Left cardiac atrium (tissue), 4 donors: ENCODE results near the gene CIDEA. TPM values are rescaled to one million over a fixed set of nuclear protein-coding genes. Genes with fewer than 3 reads are reported as not detected.
A peak's percentile ranks its signal among the peaks of the same experiment; 100 is the strongest.
"Not testable (repeated sequence)": the region's sequence is repeated elsewhere in the genome, so short reads cannot be mapped to it uniquely, and the experiment has no call there.

Experiments used
- ATAC-seq, 2 donors: fragments of 200-7000 bp; cut with Tn5 transposase; one replicate each; pipeline ENCODE4 v1.9.1; 2020; ENCODE audit warnings: mild to moderate bottlenecking in 2 of 2, moderate library complexity in 2 of 2
- DNase-seq: peaks from one replicate; pipeline ENCODE4 v3.0.0-alpha.2; 2020
- intact Hi-C, 2 donors: fragments of 100-400 bp; cut with DNase I; formaldehyde crosslinking; loops; one replicate each; pipeline versions ENCODE4 v1.14.1 to v1.15.1; 2022 to 2023
- long read RNA-seq: library from polyadenylated mRNA; unstranded; transcript quantifications from one replicate; pipeline ENCODE4 v2.0.0, GENCODE V29; 2021
- total RNA-seq, 2 donors: library from RNA; stranded (reverse); fragmentation: NEBNext Ultra II Directional; extraction: Animal tissue kit (Norgen Biotek cat#: 25700); gene quantifications; one replicate each; pipeline ENCODE4 v1.2.1, GENCODE V29; 2021
- donor health status: DM: no; HTN: yes; CAD: no.
- donor health status: DM: no; HTN: yes; CAD: no; lungs with severe emphysema.
- donor health status: DM: yes; HTN: yes; CAD: no.
- donor health status: Dilated cardiomyopathy.

The CIDEA gene, protein sequence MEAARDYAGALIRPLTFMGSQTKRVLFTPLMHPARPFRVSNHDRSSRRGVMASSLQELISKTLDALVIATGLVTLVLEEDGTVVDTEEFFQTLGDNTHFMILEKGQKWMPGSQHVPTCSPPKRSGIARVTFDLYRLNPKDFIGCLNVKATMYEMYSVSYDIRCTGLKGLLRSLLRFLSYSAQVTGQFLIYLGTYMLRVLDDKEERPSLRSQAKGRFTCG
- 10 to 100 TPM; 11.4 to 17.2 TPM for total RNA-seq
- long read RNA-seq = 0 reads

GRCh38 chr18:12254136-12254819, at the start of gene CIDEA:
CIDEA (plus strand) TSS chr18:12254361; CDS start chr18:12254384, 23 bp downstream.
- ATAC-seq (peak; percentile 59 to 72), DNase-seq (no peak)
- intact Hi-C loops = no loop called here

DNA sequence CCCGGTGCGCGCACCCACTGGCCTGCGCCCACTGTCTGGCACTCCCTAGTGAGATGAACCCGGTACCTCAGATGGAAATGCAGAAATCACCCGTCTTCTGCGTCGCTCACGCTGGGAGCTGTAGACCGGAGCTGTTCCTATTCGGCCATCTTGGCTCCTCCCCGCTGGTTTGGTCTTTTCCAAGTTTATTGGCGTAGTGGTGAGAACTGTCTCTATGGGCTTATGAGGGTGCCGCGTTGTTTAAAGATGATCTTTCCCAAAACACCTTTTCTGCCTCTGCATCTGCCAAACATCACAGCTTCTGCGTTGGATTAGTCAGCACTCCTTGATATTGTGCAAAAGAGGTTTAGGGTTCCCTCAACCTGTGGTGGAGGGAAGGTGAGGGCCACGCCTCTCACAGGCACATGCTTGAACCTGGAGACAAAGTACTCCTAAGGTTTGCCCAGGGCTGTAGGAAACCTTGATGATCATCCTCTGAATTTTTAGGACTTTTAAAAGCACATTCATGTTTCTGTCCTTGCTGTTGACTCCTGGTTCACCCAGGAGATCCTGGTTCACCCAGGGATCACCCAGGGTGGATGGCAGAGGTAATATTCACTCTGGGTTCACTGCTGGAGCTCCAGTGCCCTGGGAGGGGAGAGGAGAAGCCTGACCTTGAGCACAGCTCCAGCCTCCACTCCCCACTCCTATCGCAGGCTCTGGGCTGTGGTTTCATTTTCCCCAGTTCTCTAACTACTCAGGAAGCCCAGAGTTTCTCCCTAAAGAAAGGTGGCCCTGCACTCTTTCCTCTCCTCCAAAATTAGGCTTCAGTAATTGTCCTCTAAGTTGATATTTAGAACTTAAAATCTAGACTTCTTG, 45.6 kb upstream of the CIDEA start:
- ATAC-seq, DNase-seq, intact Hi-C loops: not testable (repeated sequence)

- ATAC-seq = peak in 1 of 2 donors; percentile 55
- intact Hi-C loops = not testable (repeated sequence)
These were observed 41.9 kb upstream of the CIDEA start for GRCh38 chr18:12212308-12212707.

GRCh38 chr18:12214296-12215005, 39.7 kb upstream of the CIDEA start:
- ATAC-seq, intact Hi-C loops: not testable (repeated sequence)

More at GRCh38 chr18:12212308-12212707, 41.9 kb upstream of the CIDEA start:
- DNase-seq = not testable (repeated sequence)

GRCh38 chr18:12216471-12216870, 37.7 kb upstream of the CIDEA start:
- intact Hi-C loops, DNase-seq: not testable (repeated sequence)
- peak in 1 of 2 donors; percentile 25 for ATAC-seq

More at GRCh38 chr18:12214296-12215005, 39.7 kb upstream of the CIDEA start:
- not testable (repeated sequence) for DNase-seq

GRCh38 chr18:12218603-12219002, 35.6 kb upstream of the CIDEA start:
- DNase-seq, intact Hi-C loops, ATAC-seq: not testable (repeated sequence)

DNA sequence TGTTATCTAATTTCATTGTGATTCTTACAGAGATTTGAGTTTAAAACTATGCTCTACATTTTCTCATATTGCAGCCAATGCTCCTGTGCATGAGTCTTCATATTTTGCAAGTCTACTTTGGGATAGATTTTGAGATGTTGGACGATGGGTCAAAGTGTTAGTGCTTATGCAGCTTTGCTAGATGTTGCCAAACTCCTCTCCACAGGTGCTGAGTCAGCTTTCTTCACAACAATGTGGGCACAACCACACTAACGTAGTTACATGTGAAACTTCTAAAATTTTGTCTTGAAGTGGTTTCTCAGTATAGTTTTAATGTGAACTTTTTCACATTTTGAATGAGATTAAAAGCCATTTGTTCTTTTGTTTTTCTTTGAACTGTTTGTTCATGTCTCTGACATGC, 32.1 kb upstream of the CIDEA start:
- DNase-seq, ATAC-seq, intact Hi-C loops: not testable (repeated sequence)

DNA sequence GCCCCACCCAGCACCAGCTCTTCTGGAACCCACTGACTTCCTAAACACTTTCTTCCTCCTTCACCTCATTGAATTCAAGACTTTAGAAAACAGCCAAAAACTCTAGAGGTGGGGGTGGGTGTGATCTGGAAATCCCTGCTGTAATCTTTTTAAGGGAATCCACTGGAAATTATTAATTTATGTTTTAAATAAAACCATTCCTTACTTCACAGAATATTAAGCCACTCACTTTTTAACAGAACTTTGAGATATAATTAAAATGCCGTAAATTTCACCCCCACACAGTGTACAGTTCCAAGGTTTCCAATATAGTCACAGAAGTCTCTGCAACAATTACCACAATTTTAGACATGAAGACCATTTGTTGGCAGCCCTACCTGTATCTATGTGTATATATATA, 30.8 kb upstream of the CIDEA start:
- ATAC-seq, intact Hi-C loops, DNase-seq: not testable (repeated sequence)

DNA sequence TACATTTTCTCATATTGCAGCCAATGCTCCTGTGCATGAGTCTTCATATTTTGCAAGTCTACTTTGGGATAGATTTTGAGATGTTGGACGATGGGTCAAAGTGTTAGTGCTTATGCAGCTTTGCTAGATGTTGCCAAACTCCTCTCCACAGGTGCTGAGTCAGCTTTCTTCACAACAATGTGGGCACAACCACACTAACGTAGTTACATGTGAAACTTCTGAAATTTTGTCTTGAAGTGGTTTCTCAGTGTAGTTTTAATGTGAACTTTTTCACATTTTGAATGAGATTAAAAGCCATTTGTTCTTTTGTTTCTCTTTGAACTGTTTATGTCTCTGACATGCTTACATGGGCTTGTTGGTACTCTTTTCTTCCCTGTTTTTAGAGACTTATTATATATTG, 27.4 kb upstream of the CIDEA start:
- ATAC-seq, DNase-seq, intact Hi-C loops: not testable (repeated sequence)

DNA sequence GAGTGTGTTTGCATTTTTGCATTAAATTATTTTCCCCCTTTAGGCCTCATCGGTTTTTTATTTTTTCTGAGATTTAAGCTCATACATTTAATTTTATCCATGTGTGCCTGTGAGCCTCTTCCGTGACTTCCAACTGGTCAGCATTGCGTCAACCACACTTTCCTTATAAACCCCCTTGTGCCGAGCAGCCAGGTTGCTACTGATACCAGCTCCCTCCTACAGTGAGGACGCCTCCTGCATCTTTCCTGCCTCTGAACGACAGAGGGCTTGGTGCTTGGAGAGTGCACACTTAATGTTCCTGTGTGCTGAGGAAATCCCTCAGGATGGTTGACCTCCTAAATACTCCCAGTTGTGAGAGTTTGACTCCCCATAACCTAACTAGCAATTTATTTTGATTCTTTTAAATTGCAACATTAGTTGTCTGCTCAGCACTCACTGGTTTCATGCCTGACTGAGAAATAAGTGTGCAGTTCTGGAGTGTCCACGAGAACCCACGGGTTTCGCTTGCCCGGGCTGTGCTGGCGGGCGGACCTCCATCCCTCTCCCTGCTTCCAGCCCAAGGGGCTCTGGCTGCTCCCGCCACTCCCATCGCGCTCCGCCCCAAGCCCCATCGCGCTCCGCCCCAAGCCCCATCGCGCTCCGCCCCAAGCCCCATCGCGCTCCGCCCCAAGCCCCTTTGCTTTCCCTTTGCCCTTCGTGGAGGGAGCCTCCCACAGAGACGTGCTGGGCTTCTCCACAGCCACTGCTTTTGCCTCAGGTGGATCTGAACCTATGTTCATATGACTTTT, 26.6 kb upstream of the CIDEA start:
- ATAC-seq = peak; percentile 46 to 77
- intact Hi-C loops, DNase-seq: not testable (repeated sequence)

DNA sequence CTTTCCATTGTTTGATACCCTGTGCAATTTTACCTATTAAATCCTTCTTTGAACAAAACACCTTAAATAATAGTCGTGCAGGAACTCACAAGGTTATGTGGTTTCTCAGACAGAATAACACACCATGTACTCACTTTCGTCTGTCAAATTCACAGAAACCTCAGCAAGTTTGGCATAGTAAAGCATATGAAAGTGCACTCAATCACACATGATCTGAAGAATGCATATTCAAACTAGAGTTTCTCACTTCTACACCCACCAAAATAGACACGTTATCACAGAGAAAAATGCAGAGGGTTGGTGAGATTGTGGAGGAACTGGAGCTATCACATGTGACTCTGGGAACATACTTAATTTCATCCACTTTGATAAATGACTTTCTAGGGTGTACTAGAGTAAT, 25.9 kb upstream of the CIDEA start:
- ATAC-seq, intact Hi-C loops, DNase-seq: not testable (repeated sequence)

GRCh38 chr18:12230561-12230960, 23.6 kb upstream of the CIDEA start:
- not testable (repeated sequence) for DNase-seq, ATAC-seq
- intact Hi-C loops = loop anchor here (10.0 kb wide), 1 partner anchor 136 kb away; the partner anchor contains the start of gene ANKRD62 (in 2 of the 2)

GRCh38 chr18:12231040-12231882, 22.9 kb upstream of the CIDEA start:
- DNase-seq (no peak), ATAC-seq (peak in 1 of 2 donors; percentile 22)
- intact Hi-C loops = loop anchor here (10.0 kb wide), 1 partner anchor 136 kb away; the partner anchor contains the start of gene ANKRD62 (in 2 of the 2)

- intact Hi-C loops = loop anchor here (10.0 kb wide), 1 partner anchor 137 kb away; the partner anchor contains the start of gene ANKRD62 (in 2 of the 2)
- no peak for DNase-seq
- no peak for ATAC-seq
These were observed 22.2 kb upstream of the CIDEA start for GRCh38 chr18:12231986-12232385.

DNA sequence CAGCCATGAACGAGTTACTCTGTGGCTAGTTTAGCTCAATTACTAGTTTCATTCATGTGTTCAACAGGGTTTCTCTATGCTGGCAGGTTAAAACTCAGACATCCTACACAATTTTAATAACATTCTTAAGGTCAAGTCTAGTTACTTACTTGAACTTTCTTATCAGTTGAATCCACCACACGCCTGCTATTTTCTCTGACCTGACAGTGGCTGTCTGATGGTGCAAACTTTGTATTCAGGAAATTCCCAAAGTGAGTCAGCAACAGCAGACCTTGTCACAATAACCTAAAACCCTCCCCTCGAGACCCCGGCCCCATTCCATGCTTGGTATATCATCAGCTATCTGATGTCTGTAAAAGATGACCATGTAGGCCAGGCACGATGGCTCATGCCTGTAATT, 20.8 kb upstream of the CIDEA start:
- intact Hi-C loops = loop anchor here (10.0 kb wide), 1 partner anchor 139 kb away; the partner anchor contains the start of gene ANKRD62 (in 2 of the 2)
- ATAC-seq = no peak
- DNase-seq = no peak

DNA sequence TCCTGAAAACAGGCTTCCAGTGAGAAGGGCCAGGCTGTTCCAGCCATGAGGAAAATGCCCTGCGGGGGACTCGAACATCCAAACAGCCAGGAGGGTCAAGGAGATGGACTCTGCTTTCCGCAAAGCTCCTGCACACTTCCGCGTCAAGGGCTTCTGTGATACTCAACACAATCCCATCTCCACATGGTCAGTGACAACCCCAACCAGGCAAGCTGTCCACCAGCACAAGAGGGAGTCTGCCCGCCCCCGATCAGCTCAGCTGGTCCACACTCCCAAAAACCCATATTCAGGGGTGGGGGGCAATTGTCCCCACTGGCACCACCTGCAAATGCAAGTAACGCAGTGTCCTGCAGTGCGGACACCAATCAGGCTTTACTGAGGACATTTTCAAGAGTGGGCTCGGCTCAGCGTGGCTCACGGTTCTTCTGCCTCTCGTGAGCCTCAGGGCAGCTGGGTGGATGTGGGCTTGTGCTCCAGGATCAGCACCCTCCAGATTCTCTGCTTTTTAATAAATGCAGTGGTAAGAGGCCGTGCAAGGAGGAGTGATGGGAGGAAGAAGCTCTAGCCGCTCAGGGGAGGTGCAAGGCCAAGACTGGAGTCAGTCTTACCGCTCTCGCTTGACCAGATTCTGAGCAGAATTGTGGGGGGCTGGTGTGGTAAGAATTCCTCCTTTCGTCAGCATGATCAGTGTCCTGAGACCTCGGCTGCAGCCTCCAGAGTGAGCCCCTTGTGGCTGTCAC, 19.5 kb upstream of the CIDEA start:
- intact Hi-C loops = loop anchor here (10.0 kb wide), 1 partner anchor 140 kb away; the partner anchor contains the start of gene ANKRD62 (in 2 of the 2)
- no peak for DNase-seq
- ATAC-seq = no peak
